Neural cell (in vitro differentiated cells): ENCODE data around the gene SSR3. TPM values are rescaled to one million over a fixed set of nuclear protein-coding genes. Genes with fewer than 3 reads are reported as not detected.

ENCODE experiments used
- H2AFZ ChIP-seq: fragments of 200-600, 300-800 bp; sonication (generic), shearing (Covaris generic); 2 replicates; pipeline ENCODE4 v1.6.0; 2014; ENCODE audit warnings: low read depth, mild to moderate bottlenecking, antibody characterized with exemption, low read length, moderate library complexity
- H3F3A ChIP-seq: fragments of 200-600 bp; shearing (Covaris generic); 2 replicates; pipeline ENCODE4 v1.6.1; 2016; ENCODE audit warnings: mild to moderate bottlenecking, moderate library complexity, mixed read lengths, antibody characterized with exemption, low read length; ENCODE audit not compliant: insufficient read depth, poor library complexity, severe bottlenecking
- H3K27ac ChIP-seq: fragments of 200-600, 300-800 bp; sonication (generic), shearing (Covaris generic); 2 replicates; pipeline ENCODE4 v1.5.1; 2014; ENCODE audit warnings: mild to moderate bottlenecking, low read length, moderate library complexity
- H3K27me3 ChIP-seq: fragments of 300-800, 200-600 bp; sonication (generic), shearing (Covaris generic); 2 replicates; pipeline ENCODE4 v1.6.0; 2014; ENCODE audit warnings: mild to moderate bottlenecking, low read depth, low read length, moderate library complexity; ENCODE audit not compliant: insufficient read depth
- H3K36me3 ChIP-seq: fragments of 300-800, 200-600 bp; sonication (generic), shearing (Covaris generic); 2 replicates; pipeline ENCODE4 v1.5.1; 2014; ENCODE audit warnings: mild to moderate bottlenecking, antibody characterized with exemption, low read length, moderate library complexity; ENCODE audit not compliant: insufficient read depth
- H3K4me2 ChIP-seq: fragments of 300-800, 200-600 bp; sonication (generic), shearing (Covaris generic); 2 replicates; pipeline ENCODE4 v1.6.0; 2014; ENCODE audit warnings: mild to moderate bottlenecking, low read length
- H3K4me3 ChIP-seq: fragments of 300-800, 200-600 bp; sonication (generic), shearing (Covaris generic); 2 replicates; pipeline ENCODE4 v1.5.1; 2014; ENCODE audit warnings: mild to moderate bottlenecking, low read length, moderate library complexity
- H3K79me2 ChIP-seq: fragments of 200-600 bp; shearing (Covaris generic); replicated peaks from 2 replicates; pipeline ENCODE4 v1.6.0; 2014; ENCODE audit warnings: mild to moderate bottlenecking, low read length, moderate library complexity; ENCODE audit not compliant: insufficient read depth
- H3K9ac ChIP-seq: fragments of 300-800, 200-600 bp; sonication (generic), shearing (Covaris generic); 2 replicates; pipeline ENCODE4 v1.6.1; 2016; ENCODE audit warnings: mild to moderate bottlenecking, low read length, mixed read lengths
- H3K9me2 ChIP-seq: fragments of 200-600 bp; shearing (Covaris generic); 2 replicates; pipeline ENCODE4 v1.6.1; 2016; ENCODE audit warnings: mild to moderate bottlenecking, low read length, mixed read lengths; ENCODE audit not compliant: insufficient read depth
- H3K9me3 ChIP-seq: fragments of 200-600, 300-800 bp; sonication (generic), shearing (Covaris generic); 2 replicates; pipeline ENCODE4 v1.6.1; 2016; ENCODE audit warnings: mild to moderate bottlenecking, mixed run types, low read length, moderate library complexity, mixed read lengths
- H4K20me1 ChIP-seq: fragments of 200-600 bp; shearing (Covaris generic); 2 replicates; pipeline ENCODE4 v1.6.1; 2016; ENCODE audit warnings: mild to moderate bottlenecking, mixed run types; ENCODE audit not compliant: insufficient read depth
- EP300 ChIP-seq: fragments of 450-650 bp; conservative IDR thresholded peaks from 2 replicates; pipeline ENCODE4 v1.6.1; 2014; ENCODE audit warnings: antibody characterized with exemption, mild to moderate bottlenecking, moderate library complexity; ENCODE audit not compliant: poor library complexity, severe bottlenecking
- EZH2 ChIP-seq: fragments of 200-600, 300-800 bp; shearing (Covaris generic), sonication (generic); IDR thresholded peaks from 2 replicates; pipeline ENCODE4 v1.6.1; 2014; ENCODE audit warnings: antibody characterized with exemption, low read length, borderline replicate concordance, mild to moderate bottlenecking; ENCODE audit not compliant: insufficient read depth, poor library complexity, severe bottlenecking
- MXI1 ChIP-seq: fragments of 450-650 bp; conservative IDR thresholded peaks from 2 replicates; pipeline ENCODE4 v1.6.1; 2014; ENCODE audit warnings: antibody characterized with exemption, mild to moderate bottlenecking; ENCODE audit not compliant: poor library complexity, severe bottlenecking
- POLR2AphosphoS5 ChIP-seq: IDR thresholded peaks from 2 replicates; pipeline ENCODE4 v1.6.1; 2012
- RAD21 ChIP-seq: fragments of 450-650 bp; conservative IDR thresholded peaks from 2 replicates; pipeline ENCODE4 v1.6.1; 2014; ENCODE audit warnings: antibody characterized with exemption, mild to moderate bottlenecking, moderate library complexity
- SMC3 ChIP-seq: fragments of 450-650 bp; conservative IDR thresholded peaks from 2 replicates; pipeline ENCODE4 v1.6.1; 2014; ENCODE audit warnings: antibody characterized with exemption, mild to moderate bottlenecking, moderate library complexity; ENCODE audit not compliant: poor library complexity
- TAF1 ChIP-seq: IDR thresholded peaks from 2 replicates; pipeline ENCODE4 v1.6.1; 2012; ENCODE audit warnings: low read depth
- polyA plus RNA-seq: library from polyadenylated mRNA; depleted of rRNA; stranded (reverse); fragments of >200 nt; gene quantifications from 2 replicates; pipeline ENCODE4 v1.2.3, GENCODE V29; 2014
- TF ChIP-seq, protein P1 (sequence below): IDR thresholded peaks from 2 replicates; pipeline ENCODE4 v1.6.1; 2012; ENCODE audit warnings: borderline replicate concordance

Gene SSR3
- polyA plus RNA-seq, 1 donor from 2014 or later: 85.6 TPM

DNA sequence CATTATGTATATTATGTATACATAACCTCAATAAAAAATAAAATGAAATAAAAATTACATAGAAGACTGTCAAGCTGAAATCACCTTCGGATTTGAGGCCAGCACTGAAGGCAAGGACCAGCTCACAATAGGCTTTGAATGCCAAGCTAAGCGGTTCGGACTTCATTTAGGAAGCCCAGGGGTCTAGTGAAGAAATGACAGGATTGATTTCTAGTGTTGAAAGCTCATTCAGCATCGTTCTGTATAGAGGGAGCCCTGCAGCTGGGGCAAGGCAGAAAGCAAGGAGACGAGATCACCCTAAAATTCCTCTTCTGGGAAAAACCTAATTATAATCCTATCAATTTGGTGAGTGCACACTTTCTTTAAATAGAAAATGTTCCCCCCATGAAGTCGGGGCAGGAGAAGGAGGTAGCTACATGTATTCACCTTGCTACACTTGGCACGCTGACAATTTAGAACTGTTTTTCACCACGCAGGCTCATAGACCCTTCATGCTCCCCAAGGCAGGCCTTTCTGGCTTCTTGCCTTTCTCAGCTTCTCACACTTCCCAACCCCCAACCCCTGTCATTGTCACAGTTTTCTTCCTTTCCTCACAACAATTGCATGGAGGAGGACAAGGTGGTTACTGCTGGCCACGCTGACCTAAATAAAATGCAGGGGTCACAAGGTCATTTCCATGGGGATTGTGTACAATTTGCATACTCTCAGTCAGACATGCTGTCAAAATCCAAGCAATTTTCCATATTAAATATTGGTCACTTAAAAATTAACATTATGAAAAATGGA is 44.4 kb upstream of the SSR3 start:
- H3K4me3 ChIP-seq: no peak overlapping the region
- no peaks in the 10 kb centered on the region for H3K9me2 ChIP-seq
- TF ChIP-seq, protein P1, sequence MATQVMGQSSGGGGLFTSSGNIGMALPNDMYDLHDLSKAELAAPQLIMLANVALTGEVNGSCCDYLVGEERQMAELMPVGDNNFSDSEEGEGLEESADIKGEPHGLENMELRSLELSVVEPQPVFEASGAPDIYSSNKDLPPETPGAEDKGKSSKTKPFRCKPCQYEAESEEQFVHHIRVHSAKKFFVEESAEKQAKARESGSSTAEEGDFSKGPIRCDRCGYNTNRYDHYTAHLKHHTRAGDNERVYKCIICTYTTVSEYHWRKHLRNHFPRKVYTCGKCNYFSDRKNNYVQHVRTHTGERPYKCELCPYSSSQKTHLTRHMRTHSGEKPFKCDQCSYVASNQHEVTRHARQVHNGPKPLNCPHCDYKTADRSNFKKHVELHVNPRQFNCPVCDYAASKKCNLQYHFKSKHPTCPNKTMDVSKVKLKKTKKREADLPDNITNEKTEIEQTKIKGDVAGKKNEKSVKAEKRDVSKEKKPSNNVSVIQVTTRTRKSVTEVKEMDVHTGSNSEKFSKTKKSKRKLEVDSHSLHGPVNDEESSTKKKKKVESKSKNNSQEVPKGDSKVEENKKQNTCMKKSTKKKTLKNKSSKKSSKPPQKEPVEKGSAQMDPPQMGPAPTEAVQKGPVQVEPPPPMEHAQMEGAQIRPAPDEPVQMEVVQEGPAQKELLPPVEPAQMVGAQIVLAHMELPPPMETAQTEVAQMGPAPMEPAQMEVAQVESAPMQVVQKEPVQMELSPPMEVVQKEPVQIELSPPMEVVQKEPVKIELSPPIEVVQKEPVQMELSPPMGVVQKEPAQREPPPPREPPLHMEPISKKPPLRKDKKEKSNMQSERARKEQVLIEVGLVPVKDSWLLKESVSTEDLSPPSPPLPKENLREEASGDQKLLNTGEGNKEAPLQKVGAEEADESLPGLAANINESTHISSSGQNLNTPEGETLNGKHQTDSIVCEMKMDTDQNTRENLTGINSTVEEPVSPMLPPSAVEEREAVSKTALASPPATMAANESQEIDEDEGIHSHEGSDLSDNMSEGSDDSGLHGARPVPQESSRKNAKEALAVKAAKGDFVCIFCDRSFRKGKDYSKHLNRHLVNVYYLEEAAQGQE: no peak
- no peaks in the 10 kb centered on the region for H4K20me1 ChIP-seq
- no peaks in the 10 kb centered on the region for H3K27me3 ChIP-seq
- no peak overlapping the region for H2AFZ ChIP-seq
- H3K36me3 ChIP-seq: no peaks in the 10 kb centered on the region
- H3K4me2 ChIP-seq: no peak overlapping the region
- no peaks in the 10 kb centered on the region for H3K79me2 ChIP-seq
- H3K27ac ChIP-seq: no peak overlapping the region
- H3K9me3 ChIP-seq: no peaks in the 10 kb centered on the region
- H3F3A ChIP-seq: no peaks in the 10 kb centered on the region
- H3K9ac ChIP-seq: no peak overlapping the region

DNA sequence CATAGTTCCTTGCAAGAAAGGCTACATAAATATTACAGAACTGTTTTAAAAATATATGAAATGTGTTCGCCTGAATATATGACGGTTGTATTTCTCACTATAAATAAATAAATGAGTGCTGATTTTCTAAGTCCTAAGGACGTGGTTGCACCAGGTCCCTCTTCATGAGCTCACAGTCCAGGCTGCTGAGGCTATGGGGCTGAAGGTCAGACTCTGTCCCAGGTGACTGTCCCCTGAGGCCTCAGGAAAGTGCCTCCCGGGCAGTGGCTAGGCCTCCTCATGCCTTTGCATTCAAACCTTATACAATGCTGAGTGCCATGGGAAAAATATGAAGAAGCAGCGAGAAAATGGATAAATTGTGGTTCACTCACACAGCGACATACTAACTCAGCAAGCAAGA is 43.5 kb upstream of the SSR3 start:
- Histone ChIP-seq H3K36me3 (no peaks in the 10 kb centered on the region), H4K20me1 (no peaks in the 10 kb centered on the region), H3F3A (no peaks in the 10 kb centered on the region), H3K4me3 (no peak overlapping the region), H3K79me2 (no peaks in the 10 kb centered on the region), H3K9me3 (no peaks in the 10 kb centered on the region), H2AFZ (no peak overlapping the region), H3K4me2 (no peak overlapping the region), H3K9me2 (no peaks in the 10 kb centered on the region), H3K9ac (no peak overlapping the region), H3K27me3 (no peaks in the 10 kb centered on the region), H3K27ac (no peak overlapping the region)
- TF ChIP-seq, protein P1: no peak
- TF ChIP-seq TAF1 (no peak), RAD21 (no peak), MXI1 (no peak), EZH2 (no peak), EP300 (no peak), POLR2AphosphoS5 (no peak), SMC3 (no peak)
